ENCODE results near the gene CTNND2.

CTNND2 gene

DNA sequence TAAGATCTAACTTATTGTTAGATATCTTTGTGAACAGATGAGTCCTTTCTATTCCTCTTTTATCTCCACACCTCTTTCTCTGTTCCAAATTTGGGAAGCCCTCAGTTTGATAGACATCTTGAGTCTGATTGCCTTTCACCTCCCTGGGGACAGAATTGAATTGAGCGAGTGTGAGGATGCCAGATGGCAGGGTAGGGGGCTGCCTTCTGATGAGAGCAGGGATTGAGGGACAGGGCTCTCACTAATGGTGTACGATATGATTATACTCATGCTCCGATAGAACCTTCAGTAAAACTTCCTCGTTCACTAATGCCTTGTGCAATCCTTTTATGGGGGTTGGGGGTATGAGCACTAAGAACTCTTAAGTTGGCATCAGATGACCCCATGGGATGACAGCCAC, 971.1 kb downstream of the CTNND2 start:
- peaks cover 16% of the 10 kb centered on the region for H3K9me3 ChIP-seq (ENCODE audit: control insufficient read depth, low read length)
- no peaks in the 10 kb centered on the region for H3K4me1 ChIP-seq (ENCODE audit: control insufficient read depth, insufficient read depth, low read length)
- no peak overlapping the region for H3K4me3 ChIP-seq (ENCODE audit: low read length)
- DNase-seq (ENCODE audit: low read depth): no peak
- H3K36me3 ChIP-seq (ENCODE audit: control insufficient read depth, insufficient read depth, low read length, severe bottlenecking): no peaks in the 10 kb centered on the region
- H3K9ac ChIP-seq (ENCODE audit: low read length): no peak overlapping the region
- peaks cover 11% of the 10 kb centered on the region for H3K27me3 ChIP-seq (replicated peaks; ENCODE audit: control insufficient read depth, insufficient read depth, low read length)

GRCh38 chr5:10932426-10932825, 971.8 kb downstream of the CTNND2 start:
- Histone ChIP-seq H3K4me1 (ENCODE audit: control insufficient read depth, insufficient read depth, low read length) (no peaks in the 10 kb centered on the region), H3K9me3 (ENCODE audit: control insufficient read depth, low read length) (peaks cover 16% of the 10 kb centered on the region), H3K36me3 (ENCODE audit: control insufficient read depth, insufficient read depth, low read length, severe bottlenecking) (no peaks in the 10 kb centered on the region), H3K9ac (ENCODE audit: low read length) (no peak overlapping the region), H3K27me3 (replicated peaks; ENCODE audit: control insufficient read depth, insufficient read depth, low read length) (peaks cover 11% of the 10 kb centered on the region), H3K4me3 (ENCODE audit: low read length) (no peak overlapping the region)
- DNase-seq (ENCODE audit: low read depth): no peak

- no peak for DNase-seq (ENCODE audit: low read depth)
- Histone ChIP-seq H3K9ac (ENCODE audit: low read length) (no peak overlapping the region), H3K4me1 (ENCODE audit: control insufficient read depth, insufficient read depth, low read length) (no peaks in the 10 kb centered on the region), H3K9me3 (ENCODE audit: control insufficient read depth, low read length) (peaks cover 16% of the 10 kb centered on the region), H3K36me3 (ENCODE audit: control insufficient read depth, insufficient read depth, low read length, severe bottlenecking) (no peaks in the 10 kb centered on the region), H3K4me3 (ENCODE audit: low read length) (no peak overlapping the region), H3K27me3 (replicated peaks; ENCODE audit: control insufficient read depth, insufficient read depth, low read length) (peaks cover 3% of the 10 kb centered on the region)
These were observed 976.6 kb downstream of the CTNND2 start for GRCh38 chr5:10927608-10928007.

GRCh38 chr5:10923310-10923709, 980.9 kb downstream of the CTNND2 start:
- H3K4me3 ChIP-seq (ENCODE audit: low read length): no peak overlapping the region
- H3K4me1 ChIP-seq (ENCODE audit: control insufficient read depth, insufficient read depth, low read length): no peaks in the 10 kb centered on the region
- no peaks in the 10 kb centered on the region for H3K36me3 ChIP-seq (ENCODE audit: control insufficient read depth, insufficient read depth, low read length, severe bottlenecking)
- no peaks in the 10 kb centered on the region for H3K9me3 ChIP-seq (ENCODE audit: control insufficient read depth, low read length)
- DNase-seq (ENCODE audit: low read depth): no peak
- H3K27me3 ChIP-seq (replicated peaks; ENCODE audit: control insufficient read depth, insufficient read depth, low read length): no peaks in the 10 kb centered on the region
- no peak overlapping the region for H3K9ac ChIP-seq (ENCODE audit: low read length)
